Cardiac fibroblast (primary cell): ENCODE measurements around the gene UNC93A.

Experiments used
- DNase-seq, 2 donors: peaks; one replicate each; pipeline versions ENCODE4 v3.0.0 to v3.0.0-alpha.2; 2010; ENCODE audit warnings: low read depth in 2 of 2
- H3K4me3 ChIP-seq, 2 donors: replicated peaks in 1 of 2; 1 replicate in 1 of 2; 2 replicates in 1 of 2; pipeline ENCODE4 v1.5.1; 2011; ENCODE audit warnings: low read depth in 2 of 2, low read length in 2 of 2, mild to moderate bottlenecking in 2 of 2, moderate library complexity in 1 of 2
- TF ChIP-seq, protein P1 (sequence below): IDR thresholded peaks from one replicate; pipeline ENCODE4 v1.5.1; 2011; ENCODE audit warnings: low read depth, mild to moderate bottlenecking, low read length, inconsistent platforms

The UNC93A gene

DNA sequence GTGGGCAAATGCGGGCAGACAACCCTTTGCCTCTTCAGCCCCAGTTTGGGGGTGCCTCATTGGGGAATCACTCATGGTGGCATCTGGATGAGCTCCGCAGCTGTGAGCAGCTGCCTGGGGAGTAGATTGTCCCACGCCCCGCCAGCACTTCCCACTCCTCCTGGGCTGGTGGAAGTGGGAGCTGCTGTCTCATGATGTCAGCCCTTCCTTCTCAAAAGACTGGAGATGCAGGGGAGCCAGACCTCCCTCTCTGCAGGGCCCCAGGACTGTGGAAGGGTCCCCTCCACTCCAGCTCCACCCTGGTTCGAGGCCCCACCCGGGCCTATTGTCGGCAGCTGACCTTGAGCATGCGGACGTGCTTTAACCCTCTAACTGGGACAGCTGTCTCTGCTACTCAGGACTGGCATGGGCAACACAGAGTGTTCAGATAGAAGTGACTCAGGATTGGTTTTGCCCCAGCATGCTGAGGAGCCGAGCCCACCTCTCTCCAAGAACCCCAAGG lies 2.0 kb downstream of the UNC93A start:
- H3K4me3 ChIP-seq = no peak overlapping the region
- TF ChIP-seq, protein P1, sequence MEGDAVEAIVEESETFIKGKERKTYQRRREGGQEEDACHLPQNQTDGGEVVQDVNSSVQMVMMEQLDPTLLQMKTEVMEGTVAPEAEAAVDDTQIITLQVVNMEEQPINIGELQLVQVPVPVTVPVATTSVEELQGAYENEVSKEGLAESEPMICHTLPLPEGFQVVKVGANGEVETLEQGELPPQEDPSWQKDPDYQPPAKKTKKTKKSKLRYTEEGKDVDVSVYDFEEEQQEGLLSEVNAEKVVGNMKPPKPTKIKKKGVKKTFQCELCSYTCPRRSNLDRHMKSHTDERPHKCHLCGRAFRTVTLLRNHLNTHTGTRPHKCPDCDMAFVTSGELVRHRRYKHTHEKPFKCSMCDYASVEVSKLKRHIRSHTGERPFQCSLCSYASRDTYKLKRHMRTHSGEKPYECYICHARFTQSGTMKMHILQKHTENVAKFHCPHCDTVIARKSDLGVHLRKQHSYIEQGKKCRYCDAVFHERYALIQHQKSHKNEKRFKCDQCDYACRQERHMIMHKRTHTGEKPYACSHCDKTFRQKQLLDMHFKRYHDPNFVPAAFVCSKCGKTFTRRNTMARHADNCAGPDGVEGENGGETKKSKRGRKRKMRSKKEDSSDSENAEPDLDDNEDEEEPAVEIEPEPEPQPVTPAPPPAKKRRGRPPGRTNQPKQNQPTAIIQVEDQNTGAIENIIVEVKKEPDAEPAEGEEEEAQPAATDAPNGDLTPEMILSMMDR = no peak

DNA sequence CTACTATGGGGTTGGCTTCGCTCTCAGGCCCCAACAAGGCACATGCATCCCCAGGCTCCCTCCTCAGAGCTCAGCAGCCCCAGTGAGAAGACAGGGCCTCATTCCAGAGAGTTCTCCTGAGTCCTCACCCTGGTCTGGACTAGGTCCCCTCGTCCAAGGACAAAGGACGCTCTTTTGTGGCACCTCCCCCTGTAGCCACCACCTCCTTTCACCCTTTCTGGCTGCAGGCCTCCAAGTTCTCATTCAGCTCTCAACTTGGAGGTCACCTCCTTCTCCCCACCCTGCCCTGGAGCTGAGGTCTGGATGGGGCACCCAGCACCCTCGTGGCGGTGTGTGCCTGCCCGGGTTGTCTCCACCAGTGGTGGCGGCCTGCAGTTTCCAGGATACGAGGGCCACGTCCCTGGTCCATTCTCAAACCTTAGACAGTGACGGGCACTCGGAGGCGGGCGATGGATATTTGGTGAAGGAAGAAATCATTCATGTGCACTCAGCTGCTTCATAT lies 2.5 kb downstream of the UNC93A start:
- H3K4me3 ChIP-seq = no peak overlapping the region
- TF ChIP-seq, protein P1 = no peak

More for the DNA sequence above, 2.0 kb downstream of the UNC93A start:
- DNase-seq = no peak

DNA sequence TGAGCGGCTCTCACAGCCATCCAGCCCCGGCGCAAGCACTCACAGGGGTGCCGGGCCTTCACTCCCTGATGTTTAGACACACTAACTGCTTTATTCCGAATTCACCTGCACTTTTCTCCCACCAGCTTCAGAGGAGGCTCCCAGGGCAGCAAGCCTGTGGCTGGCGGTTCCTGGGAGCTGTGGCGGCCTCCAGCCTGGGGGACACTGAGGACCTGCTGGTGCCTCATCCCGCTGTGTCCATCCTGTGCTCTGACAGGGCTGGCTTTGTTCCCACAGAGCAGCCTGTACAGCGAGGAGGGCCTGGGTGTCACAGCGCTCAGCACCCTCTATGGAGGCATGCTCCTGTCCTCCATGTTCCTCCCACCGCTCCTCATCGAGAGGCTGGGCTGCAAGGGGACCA lies 3.1 kb downstream of the UNC93A start:
- TF ChIP-seq, protein P1 = no peak
- no peak overlapping the region for H3K4me3 ChIP-seq
- no peak for DNase-seq

More for the DNA sequence above, 2.5 kb downstream of the UNC93A start:
- DNase-seq = no peak

DNA sequence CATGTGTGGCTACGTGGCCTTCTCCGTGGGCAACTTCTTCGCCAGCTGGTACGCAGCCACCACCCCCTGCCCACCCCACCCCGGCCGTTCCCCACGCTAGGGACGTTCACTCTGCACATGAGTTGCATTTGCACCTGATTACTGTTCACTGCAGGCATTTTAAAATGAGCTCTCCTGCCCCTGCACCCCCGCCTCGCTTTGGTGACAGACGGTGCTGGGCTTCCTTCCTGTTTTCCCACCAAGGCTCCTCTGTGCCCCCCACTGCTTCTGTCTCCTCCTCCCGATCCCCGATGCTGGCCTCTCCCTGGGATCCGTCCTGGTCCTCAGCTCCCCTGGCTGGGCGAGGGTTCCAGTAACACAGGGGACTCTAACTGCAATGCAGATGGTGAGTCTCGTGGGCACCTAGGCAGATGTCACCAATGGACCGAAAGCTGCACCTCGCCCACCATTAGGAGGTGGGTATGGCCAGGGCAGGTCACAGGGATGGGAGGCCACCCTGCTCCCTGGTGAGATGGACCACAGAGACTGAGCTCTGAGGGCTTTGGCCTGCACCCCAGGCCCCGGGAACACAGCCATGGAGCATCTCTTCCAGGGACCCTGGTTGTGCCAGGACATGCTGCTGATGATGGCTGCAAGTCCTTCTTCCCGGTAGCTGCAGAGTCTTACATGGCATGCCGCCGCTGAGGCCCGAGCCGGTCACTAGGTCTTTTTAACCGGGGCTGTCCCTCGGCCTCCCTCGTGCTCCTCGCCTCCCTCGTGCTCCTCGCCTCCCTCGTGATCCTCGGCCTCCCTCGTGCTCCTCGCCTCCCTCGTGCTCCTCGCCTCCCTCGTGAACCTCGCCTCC lies 3.8 kb downstream of the UNC93A start:
- no peak for DNase-seq
- TF ChIP-seq, protein P1 = no peak
- no peak overlapping the region for H3K4me3 ChIP-seq

DNA sequence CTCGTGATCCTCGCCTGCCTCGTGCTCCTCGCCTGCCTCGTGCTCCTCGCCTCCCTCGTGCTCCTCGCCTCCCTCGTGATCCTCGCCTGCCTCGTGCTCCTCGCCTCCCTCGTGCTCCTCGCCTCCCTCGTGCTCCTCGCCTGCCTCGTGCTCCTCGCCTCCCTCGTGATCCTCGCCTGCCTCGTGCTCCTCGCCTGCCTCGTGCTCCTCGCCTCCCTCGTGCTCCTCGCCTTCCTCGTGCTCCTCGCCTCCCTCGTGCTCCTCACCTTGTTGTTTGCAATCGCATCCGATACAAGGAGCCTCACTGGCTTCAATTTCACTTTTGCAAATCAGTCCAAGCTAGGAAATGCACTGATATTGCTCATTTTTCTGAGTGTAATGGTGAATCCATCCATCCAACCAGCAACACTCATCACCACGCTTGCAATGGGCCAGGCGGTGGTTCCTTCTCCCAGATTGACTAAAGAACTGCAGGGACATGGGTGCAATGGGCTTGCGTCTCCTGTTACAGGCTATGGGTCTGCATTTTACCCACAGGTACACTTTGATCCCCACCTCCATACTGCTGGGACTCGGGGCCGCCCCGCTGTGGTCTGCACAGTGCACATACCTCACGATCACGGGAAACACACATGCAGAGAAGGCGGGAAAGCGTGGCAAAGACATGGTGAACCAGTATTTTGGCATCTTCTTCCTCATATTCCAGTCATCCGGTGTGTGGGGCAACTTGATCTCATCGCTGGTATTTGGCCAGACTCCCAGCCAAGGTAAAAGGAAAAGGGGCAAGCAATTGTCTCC lies 4.6 kb downstream of the UNC93A start:
- TF ChIP-seq, protein P1 = no peak
- H3K4me3 ChIP-seq = no peak overlapping the region
- DNase-seq = no peak

DNA sequence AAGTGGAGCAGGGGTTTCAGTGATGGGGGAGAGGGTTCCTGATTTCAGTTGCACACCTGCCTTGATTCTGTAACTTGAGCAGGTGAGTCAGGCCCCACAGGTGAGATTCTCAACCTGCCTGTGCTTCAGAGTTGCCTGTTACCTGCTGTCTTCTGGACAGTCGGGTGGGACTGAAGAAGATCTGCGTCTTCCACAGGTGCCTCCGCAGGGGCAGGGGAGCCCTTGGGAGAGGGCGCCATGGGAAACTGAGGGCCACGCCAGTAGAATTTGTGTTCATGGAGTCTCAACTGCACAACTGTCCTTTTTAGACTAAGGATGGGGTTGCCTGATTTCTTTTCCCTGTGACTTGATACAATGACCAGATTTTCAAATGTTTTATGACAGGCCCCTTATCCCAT lies 5.2 kb downstream of the UNC93A start:
- DNase-seq = no peak
- no peak overlapping the region for H3K4me3 ChIP-seq
- TF ChIP-seq, protein P1 = no peak
